ENCODE data around the gene NTSR1.

NTSR1 gene

DNA sequence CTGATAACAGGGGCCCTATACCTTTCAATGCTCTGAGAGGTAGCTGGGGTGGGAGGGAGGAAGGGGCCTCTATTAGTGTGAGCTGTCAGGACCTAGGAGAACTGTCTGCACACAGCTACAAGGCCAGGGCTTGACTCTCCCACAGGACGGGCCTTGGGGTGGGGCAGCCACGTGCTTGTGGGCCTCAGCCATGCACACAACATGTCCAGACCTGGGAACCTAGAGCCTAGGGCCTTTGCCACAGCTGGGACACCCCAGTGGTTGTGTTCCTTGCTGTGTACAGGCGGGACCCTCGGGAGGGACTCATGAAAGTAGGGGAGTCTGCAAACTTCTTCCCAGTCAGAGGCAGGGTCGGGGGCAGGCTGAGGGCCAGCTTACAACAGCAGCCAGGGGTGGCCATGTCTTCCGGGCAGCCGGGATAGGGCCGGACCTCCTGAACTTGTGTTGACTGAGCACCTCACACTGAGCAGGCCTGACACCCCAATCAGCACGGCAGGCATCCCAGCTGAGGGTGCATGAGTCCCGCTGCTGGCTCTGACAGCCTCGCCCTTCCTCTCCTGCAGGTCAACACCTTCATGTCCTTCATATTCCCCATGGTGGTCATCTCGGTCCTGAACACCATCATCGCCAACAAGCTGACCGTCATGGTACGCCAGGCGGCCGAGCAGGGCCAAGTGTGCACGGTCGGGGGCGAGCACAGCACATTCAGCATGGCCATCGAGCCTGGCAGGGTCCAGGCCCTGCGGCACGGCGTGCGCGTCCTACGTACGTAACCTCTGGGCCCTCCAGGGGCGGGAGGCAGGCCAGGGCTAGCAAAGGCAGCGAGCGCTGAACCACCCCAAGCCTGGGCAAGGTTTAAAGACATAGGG, 45.7 kb downstream of the NTSR1 start:
- no peak overlapping the region for H3K27ac ChIP-seq (replicated peaks)

DNA sequence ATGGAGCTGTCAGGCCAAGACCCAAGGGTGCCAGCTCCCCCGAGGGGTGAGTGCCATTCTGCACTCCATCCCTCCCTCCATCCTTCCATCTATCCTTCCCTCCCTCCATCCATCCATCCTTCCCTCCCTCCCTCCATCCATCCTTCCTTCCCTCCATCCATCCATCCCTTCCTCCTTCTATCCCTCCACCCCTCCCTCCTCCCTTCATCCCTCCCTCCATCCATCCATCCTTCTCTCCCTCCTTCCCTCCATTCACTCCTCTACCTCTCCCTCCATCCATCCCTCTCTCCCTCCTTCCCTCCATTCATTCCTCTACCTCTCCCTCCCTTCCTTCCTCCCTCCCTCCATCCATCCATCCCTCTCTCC, 46.3 kb downstream of the NTSR1 start:
- TF ChIP-seq, protein P1, sequence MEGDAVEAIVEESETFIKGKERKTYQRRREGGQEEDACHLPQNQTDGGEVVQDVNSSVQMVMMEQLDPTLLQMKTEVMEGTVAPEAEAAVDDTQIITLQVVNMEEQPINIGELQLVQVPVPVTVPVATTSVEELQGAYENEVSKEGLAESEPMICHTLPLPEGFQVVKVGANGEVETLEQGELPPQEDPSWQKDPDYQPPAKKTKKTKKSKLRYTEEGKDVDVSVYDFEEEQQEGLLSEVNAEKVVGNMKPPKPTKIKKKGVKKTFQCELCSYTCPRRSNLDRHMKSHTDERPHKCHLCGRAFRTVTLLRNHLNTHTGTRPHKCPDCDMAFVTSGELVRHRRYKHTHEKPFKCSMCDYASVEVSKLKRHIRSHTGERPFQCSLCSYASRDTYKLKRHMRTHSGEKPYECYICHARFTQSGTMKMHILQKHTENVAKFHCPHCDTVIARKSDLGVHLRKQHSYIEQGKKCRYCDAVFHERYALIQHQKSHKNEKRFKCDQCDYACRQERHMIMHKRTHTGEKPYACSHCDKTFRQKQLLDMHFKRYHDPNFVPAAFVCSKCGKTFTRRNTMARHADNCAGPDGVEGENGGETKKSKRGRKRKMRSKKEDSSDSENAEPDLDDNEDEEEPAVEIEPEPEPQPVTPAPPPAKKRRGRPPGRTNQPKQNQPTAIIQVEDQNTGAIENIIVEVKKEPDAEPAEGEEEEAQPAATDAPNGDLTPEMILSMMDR (IDR thresholded peaks at IDR 0.05; ENCODE audit: insufficient read depth, low read length), result no peak
- Histone ChIP-seq H3K27me3 (ENCODE audit: insufficient read depth, poor library complexity, severe bottlenecking) (no peaks in the 10 kb centered on the region), H3K27ac (replicated peaks) (no peak overlapping the region), H3K4me3 (replicated peaks; ENCODE audit: insufficient read depth, low read length) (no peak overlapping the region)
- no peak for DNase-seq (ENCODE audit: low read depth in 1 of 2, low spot score in 1 of 2)

More for the DNA sequence above, 45.7 kb downstream of the NTSR1 start:
- TF ChIP-seq, protein P1 (IDR thresholded peaks at IDR 0.05; ENCODE audit: insufficient read depth, low read length), result no peak
- DNase-seq (ENCODE audit: low read depth in 1 of 2, low spot score in 1 of 2), result no peak
- H3K4me3 ChIP-seq (replicated peaks; ENCODE audit: insufficient read depth, low read length), result no peak overlapping the region
- H3K27me3 ChIP-seq (ENCODE audit: insufficient read depth, poor library complexity, severe bottlenecking), result no peaks in the 10 kb centered on the region

DNA sequence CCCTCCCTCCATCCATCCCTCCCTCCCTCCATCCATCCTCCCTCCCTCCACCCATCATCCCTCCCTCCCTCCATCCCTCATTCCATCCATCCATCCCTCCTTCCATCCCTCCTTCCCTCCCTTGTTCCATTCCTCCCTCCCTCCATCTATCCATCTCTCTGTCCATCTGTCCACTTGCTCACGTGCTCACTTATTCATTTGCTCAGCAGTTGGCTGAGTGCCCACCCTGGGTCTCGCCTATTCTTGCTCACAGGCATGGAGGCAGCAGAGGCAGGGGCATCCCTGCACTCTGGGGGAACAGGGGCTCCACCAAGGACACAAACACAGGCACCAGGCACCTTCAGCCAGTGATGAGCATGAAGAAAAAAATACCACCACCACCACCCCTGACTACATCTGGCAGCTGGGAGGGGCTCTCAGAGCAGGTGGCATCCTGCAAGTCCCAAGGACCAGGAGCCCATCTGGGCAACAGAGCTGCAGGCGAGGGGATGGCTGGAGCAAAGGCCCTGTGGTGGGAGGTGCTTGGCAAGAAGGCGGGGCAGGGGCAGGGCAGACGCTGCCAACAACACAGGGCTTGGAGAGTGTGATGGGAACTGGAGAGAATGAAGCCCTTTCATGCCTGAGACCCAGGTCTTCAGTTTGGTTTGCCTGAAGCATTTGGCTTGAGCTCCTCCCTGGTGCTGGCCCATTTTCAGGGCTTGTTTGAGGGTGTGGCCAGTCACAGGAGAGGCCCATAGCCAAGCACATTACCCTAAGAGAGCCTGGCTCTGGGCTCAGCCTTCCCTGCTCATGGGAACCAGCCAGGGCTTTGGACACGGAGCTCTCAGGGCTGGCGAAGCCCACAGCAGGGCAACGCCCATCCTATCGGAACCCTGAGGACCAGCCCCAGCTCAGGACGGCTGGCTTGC, 47.4 kb downstream of the NTSR1 start:
- Histone ChIP-seq H3K27me3 (ENCODE audit: insufficient read depth, poor library complexity, severe bottlenecking) (no peaks in the 10 kb centered on the region), H3K4me3 (replicated peaks; ENCODE audit: insufficient read depth, low read length) (no peak overlapping the region), H3K27ac (replicated peaks) (no peak overlapping the region)
- no peak for DNase-seq (ENCODE audit: low read depth in 1 of 2, low spot score in 1 of 2)
- no peak for TF ChIP-seq SPI1 (IDR thresholded peaks at IDR 0.05; ENCODE audit: borderline replicate concordance, low read depth)
- TF ChIP-seq GABPA (IDR thresholded peaks at IDR 0.05; ENCODE audit: low read depth), result no peak
- TF ChIP-seq, protein P2, sequence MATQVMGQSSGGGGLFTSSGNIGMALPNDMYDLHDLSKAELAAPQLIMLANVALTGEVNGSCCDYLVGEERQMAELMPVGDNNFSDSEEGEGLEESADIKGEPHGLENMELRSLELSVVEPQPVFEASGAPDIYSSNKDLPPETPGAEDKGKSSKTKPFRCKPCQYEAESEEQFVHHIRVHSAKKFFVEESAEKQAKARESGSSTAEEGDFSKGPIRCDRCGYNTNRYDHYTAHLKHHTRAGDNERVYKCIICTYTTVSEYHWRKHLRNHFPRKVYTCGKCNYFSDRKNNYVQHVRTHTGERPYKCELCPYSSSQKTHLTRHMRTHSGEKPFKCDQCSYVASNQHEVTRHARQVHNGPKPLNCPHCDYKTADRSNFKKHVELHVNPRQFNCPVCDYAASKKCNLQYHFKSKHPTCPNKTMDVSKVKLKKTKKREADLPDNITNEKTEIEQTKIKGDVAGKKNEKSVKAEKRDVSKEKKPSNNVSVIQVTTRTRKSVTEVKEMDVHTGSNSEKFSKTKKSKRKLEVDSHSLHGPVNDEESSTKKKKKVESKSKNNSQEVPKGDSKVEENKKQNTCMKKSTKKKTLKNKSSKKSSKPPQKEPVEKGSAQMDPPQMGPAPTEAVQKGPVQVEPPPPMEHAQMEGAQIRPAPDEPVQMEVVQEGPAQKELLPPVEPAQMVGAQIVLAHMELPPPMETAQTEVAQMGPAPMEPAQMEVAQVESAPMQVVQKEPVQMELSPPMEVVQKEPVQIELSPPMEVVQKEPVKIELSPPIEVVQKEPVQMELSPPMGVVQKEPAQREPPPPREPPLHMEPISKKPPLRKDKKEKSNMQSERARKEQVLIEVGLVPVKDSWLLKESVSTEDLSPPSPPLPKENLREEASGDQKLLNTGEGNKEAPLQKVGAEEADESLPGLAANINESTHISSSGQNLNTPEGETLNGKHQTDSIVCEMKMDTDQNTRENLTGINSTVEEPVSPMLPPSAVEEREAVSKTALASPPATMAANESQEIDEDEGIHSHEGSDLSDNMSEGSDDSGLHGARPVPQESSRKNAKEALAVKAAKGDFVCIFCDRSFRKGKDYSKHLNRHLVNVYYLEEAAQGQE (IDR thresholded peaks at IDR 0.05; ENCODE audit: insufficient replicate concordance, low read depth), result no peak
- no peak for TF ChIP-seq POLR2AphosphoS5 (IDR thresholded peaks at IDR 0.05; ENCODE audit: low read depth)
- TF ChIP-seq, protein P1 (IDR thresholded peaks at IDR 0.05; ENCODE audit: insufficient read depth, low read length), result no peak

DNA sequence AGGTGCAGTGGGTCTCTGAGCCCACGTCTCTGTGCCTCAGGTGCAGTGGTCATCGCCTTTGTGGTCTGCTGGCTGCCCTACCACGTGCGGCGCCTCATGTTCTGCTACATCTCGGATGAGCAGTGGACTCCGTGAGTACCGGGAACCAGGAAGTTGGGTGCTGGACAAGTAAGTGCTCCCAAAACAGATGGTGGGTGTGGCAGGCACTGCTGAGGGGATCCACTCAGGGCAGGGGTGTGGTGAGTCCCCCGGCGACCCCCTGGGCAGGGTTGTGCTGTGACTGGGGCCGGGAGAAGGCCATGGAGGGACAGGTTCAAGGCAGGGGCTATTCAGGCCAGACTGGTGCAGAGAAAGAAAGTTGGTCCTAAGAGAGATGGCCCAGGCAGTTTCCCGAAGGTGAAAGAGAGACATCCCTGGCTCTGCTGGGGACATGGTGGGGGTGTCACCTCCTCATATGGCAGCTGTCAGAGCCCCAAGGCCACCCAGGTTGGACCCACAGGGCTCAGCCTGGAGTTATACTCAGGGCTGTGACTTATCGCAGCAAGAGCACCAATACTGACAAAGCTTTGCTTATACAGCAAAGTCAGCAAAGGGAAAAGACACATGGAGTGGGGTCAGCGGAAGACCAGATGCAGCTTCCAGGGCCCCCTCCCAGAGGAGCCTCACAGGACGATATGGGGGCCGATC, 49.7 kb downstream of the NTSR1 start:
- TF ChIP-seq GABPA (IDR thresholded peaks at IDR 0.05; ENCODE audit: low read depth), result no peak
- no peak for TF ChIP-seq SPI1 (IDR thresholded peaks at IDR 0.05; ENCODE audit: borderline replicate concordance, low read depth)
- no peak for TF ChIP-seq POLR2AphosphoS5 (IDR thresholded peaks at IDR 0.05; ENCODE audit: low read depth)
- TF ChIP-seq, protein P1 (IDR thresholded peaks at IDR 0.05; ENCODE audit: insufficient read depth, low read length), result no peak
- TF ChIP-seq, protein P2 (IDR thresholded peaks at IDR 0.05; ENCODE audit: insufficient replicate concordance, low read depth), result no peak
- H3K27me3 ChIP-seq (ENCODE audit: insufficient read depth, poor library complexity, severe bottlenecking), result no peaks in the 10 kb centered on the region

More for the DNA sequence above, 49.7 kb downstream of the NTSR1 start:
- Histone ChIP-seq H3K27ac (replicated peaks) (no peak overlapping the region), H3K4me3 (replicated peaks; ENCODE audit: insufficient read depth, low read length) (no peak overlapping the region)
- no peak for DNase-seq (ENCODE audit: low read depth in 1 of 2, low spot score in 1 of 2)
